Parathyroid adenoma (tissue), 2 donors: ENCODE results near the gene MPC2.

Experiments used
- H2AFZ ChIP-seq: fragments of 300-600 bp; sonication (generic); one replicate; pipeline ENCODE4 v1.7.0; 2017; ENCODE audit warnings: antibody characterized with exemption, mild to moderate bottlenecking
- H3K27ac ChIP-seq: fragments of 300-600 bp; sonication (generic); one replicate; pipeline ENCODE4 v1.7.0; 2017
- H3K27me3 ChIP-seq: fragments of 300-600 bp; sonication (generic); one replicate; pipeline ENCODE4 v1.7.0; 2017; ENCODE audit warnings: low read length; ENCODE audit not compliant: control insufficient read depth, insufficient read depth
- H3K36me3 ChIP-seq: fragments of 300-600 bp; sonication (generic); one replicate; pipeline ENCODE4 v1.7.0; 2017; ENCODE audit warnings: low read length; ENCODE audit not compliant: control insufficient read depth, insufficient read depth
- H3K4me1 ChIP-seq: fragments of 300-600 bp; sonication (generic); one replicate; pipeline ENCODE4 v1.7.0; 2017; ENCODE audit warnings: control low read depth
- H3K4me2 ChIP-seq: fragments of 300-600 bp; sonication (generic); one replicate; pipeline ENCODE4 v1.7.0; 2017; ENCODE audit warnings: low read length
- H3K4me3 ChIP-seq: fragments of 300-600 bp; sonication (generic); one replicate; pipeline ENCODE4 v1.7.0; 2017; ENCODE audit warnings: low read depth, low read length
- H3K79me2 ChIP-seq: fragments of 300-600 bp; sonication (generic); one replicate; pipeline ENCODE4 v1.7.0; 2017; ENCODE audit warnings: control low read depth
- H3K9ac ChIP-seq: fragments of 300-600 bp; sonication (generic); one replicate; pipeline ENCODE4 v1.7.0; 2017; ENCODE audit warnings: mild to moderate bottlenecking
- H3K9me3 ChIP-seq: fragments of 300-600 bp; sonication (generic); one replicate; pipeline ENCODE4 v1.7.0; 2017; ENCODE audit warnings: low read length; ENCODE audit not compliant: control insufficient read depth
- CTCF ChIP-seq: fragments of 300-600 bp; sonication (generic); IDR thresholded peaks from one replicate; pipeline ENCODE4 v1.7.0; 2017; ENCODE audit warnings: antibody characterized with exemption, mild to moderate bottlenecking
- donor health status: primary hyperparathyroidism.

Gene MPC2

GRCh38 chr1:167922023-167922422 lies 14.8 kb downstream of the MPC2 start:
- Histone ChIP-seq H3K9me3 (no peaks in the 10 kb centered on the region), H3K79me2 (peaks cover 8% of the 10 kb centered on the region), H3K4me1 (no peaks in the 10 kb centered on the region), H3K27me3 (no peaks in the 10 kb centered on the region), H2AFZ (no peak overlapping the region), H3K4me2 (no peak overlapping the region), H3K27ac (no peak overlapping the region), H3K36me3 (no peaks in the 10 kb centered on the region), H3K9ac (no peak overlapping the region), H3K4me3 (no peak overlapping the region)
- no peak for TF ChIP-seq CTCF

DNA sequence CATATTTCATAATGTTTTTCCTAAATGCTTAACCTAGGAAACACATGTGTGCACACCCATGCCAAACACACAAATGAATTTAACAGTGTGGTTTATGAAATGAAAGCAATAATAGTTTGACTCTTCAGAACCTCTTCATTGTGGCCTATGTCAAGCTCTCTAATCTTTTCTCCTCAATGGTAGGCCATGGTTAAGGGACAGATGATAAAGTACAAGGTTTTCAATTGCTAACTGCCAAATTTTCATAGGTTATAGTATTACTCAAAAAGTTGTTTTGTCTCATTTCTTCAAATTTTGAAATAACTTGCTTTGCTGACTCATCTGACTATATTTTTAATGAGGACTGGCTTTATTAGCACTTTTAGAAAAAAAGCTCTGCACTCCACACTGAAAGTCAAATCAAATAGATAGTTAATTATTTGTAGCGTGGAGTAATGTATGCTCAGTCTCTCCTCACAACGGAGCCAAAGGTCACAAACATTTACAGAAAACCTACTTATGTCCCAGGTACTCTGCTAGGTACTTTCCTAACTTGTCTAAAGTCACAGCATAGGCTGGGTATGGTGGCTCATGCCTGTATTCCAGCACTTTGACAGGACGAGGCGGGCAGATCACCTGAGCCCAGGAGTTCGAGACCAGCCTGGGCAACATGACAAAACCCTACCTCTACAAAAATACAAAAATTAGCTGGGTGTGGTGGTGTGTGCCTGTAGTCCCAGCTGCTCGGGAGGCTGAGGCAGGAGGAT lies 19.9 kb downstream of the MPC2 start:
- H3K4me2 ChIP-seq = no peak overlapping the region
- no peaks in the 10 kb centered on the region for H3K9me3 ChIP-seq
- H3K27ac ChIP-seq = no peak overlapping the region
- no peaks in the 10 kb centered on the region for H3K27me3 ChIP-seq
- no peak for TF ChIP-seq CTCF
- H2AFZ ChIP-seq = no peak overlapping the region
- no peak overlapping the region for H3K4me3 ChIP-seq
- no peak overlapping the region for H3K9ac ChIP-seq
- no peaks in the 10 kb centered on the region for H3K36me3 ChIP-seq
- H3K79me2 ChIP-seq = no peaks in the 10 kb centered on the region
- H3K4me1 ChIP-seq = no peaks in the 10 kb centered on the region

- H3K27me3 ChIP-seq = no peaks in the 10 kb centered on the region
- no peak for TF ChIP-seq CTCF
Observed at GRCh38 chr1:167915569-167915968, 21.3 kb downstream of the MPC2 start.

DNA sequence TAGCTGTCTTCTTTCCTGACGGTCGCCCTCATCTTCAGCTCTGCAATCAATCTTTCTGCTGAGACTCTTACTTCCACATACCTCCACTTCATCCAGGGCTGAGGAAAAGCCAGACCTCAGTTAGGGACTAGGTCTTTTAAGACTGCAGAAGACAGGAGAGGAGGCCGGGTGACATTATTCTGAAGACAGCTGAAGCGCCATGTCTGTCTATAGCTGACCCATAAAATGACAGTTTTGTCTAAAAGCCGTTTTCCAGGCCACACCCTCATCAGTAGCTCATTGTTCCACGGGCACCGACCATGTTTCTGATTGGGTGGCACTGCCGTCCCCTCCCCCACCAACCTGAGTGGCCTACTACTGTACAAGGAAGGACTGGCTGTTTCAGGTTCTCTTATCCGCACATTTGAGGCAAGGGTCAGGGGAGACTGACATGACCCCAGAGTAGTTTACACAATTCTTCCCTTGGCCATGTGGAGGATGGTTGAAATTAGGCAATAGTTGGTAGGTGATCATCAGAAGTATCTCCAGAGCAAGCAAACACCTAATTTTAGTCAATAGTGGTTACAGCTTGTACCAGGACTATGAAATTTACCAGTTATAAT lies 22.9 kb downstream of the MPC2 start, which contains the start of gene ADCY10:
TSS of gene ADCY10 (minus strand) at position 240 of the 602 bp plus-strand sequence. CDS start 8,994 bp downstream, outside the sequence.
- TF ChIP-seq CTCF = no peak
- Histone ChIP-seq H3K79me2 (no peaks in the 10 kb centered on the region), H3K4me2 (no peak within 1 kb of the TSS), H3K27me3 (no peaks in the 10 kb centered on the region), H3K9me3 (no peaks in the 10 kb centered on the region), H3K27ac (no peak within 1 kb of the TSS), H3K9ac (no peak within 1 kb of the TSS), H3K4me1 (no peaks in the 10 kb centered on the region), H3K4me3 (no peak within 1 kb of the TSS), H3K36me3 (no peaks in the 10 kb centered on the region), H2AFZ (no peak within 1 kb of the TSS)

More at GRCh38 chr1:167915569-167915968, 21.3 kb downstream of the MPC2 start:
- Histone ChIP-seq H3K4me1 (no peaks in the 10 kb centered on the region), H2AFZ (no peak overlapping the region), H3K36me3 (no peaks in the 10 kb centered on the region), H3K79me2 (no peaks in the 10 kb centered on the region), H3K9ac (no peak overlapping the region), H3K27ac (no peak overlapping the region), H3K4me2 (no peak overlapping the region), H3K9me3 (no peaks in the 10 kb centered on the region), H3K4me3 (no peak overlapping the region)
